Hepatic stellate cell (primary cell): ENCODE results near the gene CDK4.
"Not testable (repeated sequence)": the region's sequence is repeated elsewhere in the genome, so short reads cannot be mapped to it uniquely, and the experiment has no call there.

ENCODE experiments used
- DNase-seq: peaks from one replicate; pipeline ENCODE4 v3.0.0; 2011; ENCODE audit warnings: low spot score

CDK4 gene

GRCh38 chr12:57724936-57725740 is 27.0 kb downstream of the CDK4 start:
- no peak for DNase-seq

GRCh38 chr12:57724003-57724935 is 27.8 kb downstream of the CDK4 start:
- DNase-seq: no peak

- DNase-seq: no peak
Measured at GRCh38 chr12:57723630-57723962, 28.5 kb downstream of the CDK4 start.

GRCh38 chr12:57722716-57723629 is 29.1 kb downstream of the CDK4 start:
- no peak for DNase-seq

- DNase-seq: not testable (repeated sequence)
Measured at GRCh38 chr12:57721846-57722608, 30.1 kb downstream of the CDK4 start.

- no peak for DNase-seq
Measured at GRCh38 chr12:57720606-57721595, 31.2 kb downstream of the CDK4 start.

- no peak for DNase-seq
Measured at GRCh38 chr12:57719777-57720605, 32.1 kb downstream of the CDK4 start.

- DNase-seq: no peak
Measured at GRCh38 chr12:57718641-57719528, 33.2 kb downstream of the CDK4 start.

GRCh38 chr12:57717846-57718640 is 34.1 kb downstream of the CDK4 start:
- DNase-seq: no peak

GRCh38 chr12:57717131-57717530 is 35.0 kb downstream of the CDK4 start:
- DNase-seq: no peak

- DNase-seq: no peak
Measured at GRCh38 chr12:57716305-57716704, 35.8 kb downstream of the CDK4 start.

GRCh38 chr12:57715786-57716185 is 36.3 kb downstream of the CDK4 start:
- no peak for DNase-seq

GRCh38 chr12:57715036-57715748 is 36.9 kb downstream of the CDK4 start:
- not testable (repeated sequence) for DNase-seq

- no peak for DNase-seq
Measured at GRCh38 chr12:57713209-57713608, 38.9 kb downstream of the CDK4 start.

- no peak for DNase-seq
Measured at GRCh38 chr12:57712701-57713100, 39.4 kb downstream of the CDK4 start.

GRCh38 chr12:57708296-57708695 is 43.8 kb downstream of the CDK4 start:
- no peak for DNase-seq

- no peak for DNase-seq
Measured at GRCh38 chr12:57707250-57707649, 44.9 kb downstream of the CDK4 start.
